Lower leg skin (tissue), 4 donors: ENCODE data around the gene ZC3H8. TPM values are rescaled to one million over a fixed set of nuclear protein-coding genes. Genes with fewer than 3 reads are reported as not detected.

ENCODE experiments used
- DNase-seq, 2 donors: peaks; one replicate each; pipeline ENCODE4 v3.0.0-alpha.2; 2019; ENCODE audit warnings: low spot score in 2 of 2
- H3K4me3 ChIP-seq: fragments of 200-600 bp; sonication (generic); 2 replicates; pipeline ENCODE4 v1.5.1; 2017; ENCODE audit warnings: mild to moderate bottlenecking, low read depth; ENCODE audit not compliant: poor library complexity, severe bottlenecking
- CTCF ChIP-seq, 3 donors: fragments of 450-650 bp; IDR thresholded peaks; one replicate each; pipeline ENCODE4 v1.5.1; 2016; ENCODE audit warnings: antibody characterized with exemption in 3 of 3, mild to moderate bottlenecking in 3 of 3, moderate library complexity in 2 of 3
- POLR2A ChIP-seq, 2 donors: fragments of 450-650 bp; IDR thresholded peaks; one replicate each; pipeline ENCODE4 v1.6.1; 2016 to 2017; ENCODE audit warnings: antibody characterized with exemption in 2 of 2, mild to moderate bottlenecking in 1 of 2, moderate library complexity in 1 of 2
- WGBS, 2 donors: methylation state at CpG; one replicate each; pipeline ENCODE4 v1.1.5; 2018; 5-methylcytosine and 5-hydroxymethylcytosine counted together
- intact Hi-C: fragments of 100-400 bp; cut with DNase I; formaldehyde crosslinking; loops from one replicate; pipeline ENCODE4 v1.15.0; 2023; ENCODE audit warnings: low total_unique reads
- total RNA-seq, 4 donors: library from RNA; depleted of rRNA; stranded (reverse); fragments of >200 nt; gene quantifications; one replicate each; pipeline ENCODE4 v1.1.0, GENCODE V29; 2016

ZC3H8 gene
- total RNA-seq, 4 donors from 2014 or later, result 7.9 to 41.0 (median 12.4) TPM

GRCh38 chr2:112276954-112277353 is 22.1 kb upstream of the ZC3H8 start:
- 43 to 46% methylated on average over 5 of the region's 5 CpGs for WGBS, 2 donors
- intact Hi-C loops, result no loop called here
- no peak overlapping the region for H3K4me3 ChIP-seq
- DNase-seq, result no peak
- TF ChIP-seq CTCF (IDR thresholded peaks at IDR 0.05), result no peak
- no peak for TF ChIP-seq POLR2A (IDR thresholded peaks at IDR 0.05)

DNA sequence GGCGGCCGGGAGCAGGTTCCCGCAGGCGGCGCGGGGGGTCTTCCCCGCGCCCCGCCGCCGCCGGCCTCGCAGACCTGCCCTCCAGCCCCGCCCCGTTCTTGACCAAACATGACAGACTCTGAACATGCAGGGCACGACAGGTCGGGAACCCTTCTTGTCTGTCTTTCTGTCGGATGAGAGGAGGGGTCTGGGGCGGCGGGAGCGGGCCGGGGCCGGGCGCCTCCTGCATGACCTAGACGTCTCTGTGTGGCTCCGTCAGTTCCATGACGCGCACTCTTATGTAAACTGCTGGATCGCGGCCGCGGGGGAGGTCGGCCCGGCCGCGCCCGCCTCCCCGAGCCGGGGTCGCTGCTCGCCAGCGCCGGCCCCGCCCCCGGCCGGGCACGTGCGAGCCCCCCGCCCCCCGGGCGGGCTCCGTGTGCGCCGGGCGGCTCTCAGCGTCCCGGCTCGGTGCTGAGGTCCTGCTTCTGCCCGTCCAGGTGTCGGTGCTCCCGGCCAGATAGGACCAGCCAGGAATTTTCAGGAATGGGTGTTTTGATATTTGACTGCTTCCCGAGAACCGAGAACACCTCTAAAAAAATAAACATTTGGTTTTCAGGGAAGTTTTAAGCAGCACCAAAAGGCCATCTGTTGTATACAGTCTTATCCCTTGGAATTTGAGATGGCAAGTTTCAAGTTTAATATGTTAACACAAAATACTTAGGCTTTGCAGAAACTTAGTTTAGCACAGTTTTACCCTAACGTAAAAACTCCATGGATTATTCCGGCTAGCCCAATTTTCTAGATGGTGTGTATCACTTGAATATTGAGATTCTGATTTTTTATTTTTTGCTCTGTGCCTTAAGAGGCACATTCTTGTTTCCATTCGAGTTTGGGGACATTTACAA is 21.3 kb upstream of the ZC3H8 start:
- 0 to 2% methylated on average over 23 to 42 of the region's 66 CpGs for WGBS, 2 donors
- DNase-seq, result peak; percentile 78 to 96
- peak overlapping the region; percentile 82 for H3K4me3 ChIP-seq
- intact Hi-C loops, result no loop called here
- TF ChIP-seq POLR2A (IDR thresholded peaks at IDR 0.05) (peak in 1 of 2 donors; percentile 83), CTCF (IDR thresholded peaks at IDR 0.05) (no peak)

DNA sequence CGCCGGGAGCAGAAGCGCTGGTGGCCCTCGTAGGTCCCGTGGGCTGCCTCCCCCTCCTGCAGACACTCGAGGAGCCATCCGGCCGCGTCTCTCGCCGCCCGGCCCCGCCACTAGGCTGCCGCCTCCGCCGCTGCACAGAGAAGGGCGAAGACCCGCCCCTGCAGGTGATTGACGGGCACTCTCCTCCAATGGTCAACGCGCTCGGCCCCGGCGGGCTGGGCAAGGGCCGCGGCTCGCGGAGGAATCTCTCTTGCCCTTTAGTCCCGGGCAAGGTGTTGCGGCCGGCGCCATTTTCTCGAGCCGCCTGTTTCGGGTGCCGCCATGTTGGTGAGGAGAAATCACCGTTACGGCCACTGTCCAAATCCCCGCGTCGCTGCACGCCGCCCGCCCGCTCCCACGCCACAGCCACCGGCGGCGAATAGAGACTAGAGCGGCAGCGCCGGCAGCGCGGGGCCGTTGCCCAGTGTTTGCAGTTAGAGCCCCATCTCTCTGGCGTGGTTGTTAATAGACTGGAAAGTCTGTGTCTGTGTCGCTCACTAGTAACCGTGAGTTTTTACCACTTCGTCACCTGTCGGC is 20.6 kb upstream of the ZC3H8 start, which contains the start of gene ZC3H6:
Gene ZC3H6, plus strand, starts transcription at position 287 of the 576 bp plus-strand sequence. CDS start 398 bp downstream, outside the sequence.
- peak; percentile 99 to 100 for DNase-seq
- WGBS, 2 donors, result 0 to 1% methylated on average over 17 to 19 of the region's 60 CpGs
- intact Hi-C loops, result no loop called here
- TF ChIP-seq CTCF (IDR thresholded peaks at IDR 0.05) (peak in 1 of 3 donors; percentile 86), POLR2A (IDR thresholded peaks at IDR 0.05) (peak in 1 of 2 donors; percentile 36)
- H3K4me3 ChIP-seq, result peak within 1 kb of the TSS; percentile 82

DNA sequence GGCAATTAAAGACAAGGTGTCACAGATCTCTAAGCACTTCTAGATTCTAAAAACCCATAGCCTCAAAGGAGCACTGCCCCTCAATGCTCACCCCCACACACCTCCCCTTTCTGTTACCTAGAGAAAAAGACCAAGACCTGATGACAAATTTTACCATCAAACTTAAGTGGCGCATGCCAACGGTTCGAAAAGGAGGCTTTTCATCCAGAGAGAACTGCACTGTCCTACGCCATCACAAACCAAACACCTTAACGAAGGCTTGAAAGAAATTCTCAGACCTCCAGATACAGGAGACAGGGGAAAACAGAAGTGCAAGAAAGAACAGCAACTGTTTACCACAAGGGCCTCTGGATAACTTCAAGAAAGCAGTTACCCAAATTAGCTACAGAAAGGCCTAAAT is 18.5 kb upstream of the ZC3H8 start:
- DNase-seq, result no peak
- no peak overlapping the region for H3K4me3 ChIP-seq
- intact Hi-C loops, result no loop called here
- TF ChIP-seq POLR2A (IDR thresholded peaks at IDR 0.05), result no peak
- TF ChIP-seq CTCF (IDR thresholded peaks at IDR 0.05), result no peak
- 89 to 94% methylated on average over 5 of the region's 5 CpGs for WGBS, 2 donors

DNA sequence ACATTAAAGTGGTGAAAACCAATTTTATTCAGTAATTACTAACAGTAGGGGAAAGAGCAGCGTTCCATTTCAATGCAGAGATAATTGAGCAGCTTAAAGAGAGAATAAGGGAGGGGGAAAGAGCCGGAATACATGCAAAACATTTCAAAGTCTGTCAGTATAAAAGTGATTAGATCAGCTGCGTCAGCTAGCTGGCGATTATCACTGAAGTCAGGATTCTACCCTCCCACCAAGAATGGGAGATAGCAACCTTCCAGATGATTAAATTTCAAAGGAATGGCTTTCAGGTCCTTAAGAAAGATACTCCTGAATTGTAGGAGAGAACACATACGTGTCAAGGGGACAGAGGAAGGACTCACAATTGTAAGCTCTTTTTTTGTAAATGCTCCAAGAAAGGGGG is 17.8 kb upstream of the ZC3H8 start:
- intact Hi-C loops, result no loop called here
- TF ChIP-seq POLR2A (IDR thresholded peaks at IDR 0.05) (no peak), CTCF (IDR thresholded peaks at IDR 0.05) (no peak)
- DNase-seq, result no peak
- WGBS, 2 donors, result 75 to 81% methylated on average over 5 of the region's 5 CpGs
- H3K4me3 ChIP-seq, result no peak overlapping the region
